ENCODE measurements around the gene AEBP1.

The AEBP1 gene

GRCh38 chr7:44103923-44104859 lies at the start of gene AEBP1:
Gene AEBP1, plus strand, starts transcription at chr7:44104345. Its CDS starts 321 bp downstream, at chr7:44104666.
- DNase-seq (ENCODE audit: low spot score) = peak; percentile 75

GRCh38 chr7:44056681-44057080 lies 47.5 kb upstream of the AEBP1 start:
- DNase-seq (ENCODE audit: low spot score) = no peak

- DNase-seq (ENCODE audit: low spot score) = no peak
These were observed 46.8 kb upstream of the AEBP1 start for GRCh38 chr7:44057181-44057848.

GRCh38 chr7:44057849-44058758 lies 46.0 kb upstream of the AEBP1 start:
- no peak for DNase-seq (ENCODE audit: low spot score)

- no peak for DNase-seq (ENCODE audit: low spot score)
These were observed 45.4 kb upstream of the AEBP1 start for GRCh38 chr7:44058759-44059218.

- no peak for DNase-seq (ENCODE audit: low spot score)
These were observed 44.7 kb upstream of the AEBP1 start for GRCh38 chr7:44059219-44060090.

GRCh38 chr7:44060091-44060947 lies 43.8 kb upstream of the AEBP1 start:
- DNase-seq (ENCODE audit: low spot score) = no peak

- no peak for DNase-seq (ENCODE audit: low spot score)
These were observed 43.0 kb upstream of the AEBP1 start for GRCh38 chr7:44060948-44061644.

GRCh38 chr7:44061645-44062179 lies 42.4 kb upstream of the AEBP1 start:
- DNase-seq (ENCODE audit: low spot score) = no peak

- DNase-seq (ENCODE audit: low spot score) = peak; percentile 14
These were observed 41.8 kb upstream of the AEBP1 start for GRCh38 chr7:44062180-44062902.

- DNase-seq (ENCODE audit: low spot score) = peak; percentile 17
These were observed 41.2 kb upstream of the AEBP1 start for GRCh38 chr7:44062903-44063295.

GRCh38 chr7:44063547-44063893 lies 40.6 kb upstream of the AEBP1 start:
- DNase-seq (ENCODE audit: low spot score) = no peak

- DNase-seq (ENCODE audit: low spot score) = no peak
These were observed 40.1 kb upstream of the AEBP1 start for GRCh38 chr7:44063894-44064651.

- DNase-seq (ENCODE audit: low spot score) = no peak
These were observed 39.2 kb upstream of the AEBP1 start for GRCh38 chr7:44064791-44065430.

- DNase-seq (ENCODE audit: low spot score) = no peak
These were observed 38.6 kb upstream of the AEBP1 start, which contains the start of gene PGAM2 for GRCh38 chr7:44065431-44066110. Gene PGAM2, minus strand, starts transcription at chr7:44065567. Its CDS starts 38 bp downstream, at chr7:44065529.

GRCh38 chr7:44066111-44066460 lies 38.1 kb upstream of the AEBP1 start:
- no peak for DNase-seq (ENCODE audit: low spot score)

Data from D341Med (cell line).